GM13976 (cell line): ENCODE results near the gene SLC6A6.

Experiments used
- DNase-seq: peaks from one replicate; pipeline ENCODE4 v3.0.0; 2012; ENCODE audit warnings: low spot score
- in situ Hi-C: fragments of 300-500 bp; cut with MboI; formaldehyde crosslinking; loops from one replicate; pipeline ENCODE4 v1.12.0; 2022; ENCODE audit warnings: low sequenced_read_pairs, mixed read lengths, inconsistent platforms; ENCODE audit not compliant: unreplicated experiment
- TF ChIP-seq, protein P1 (sequence below): IDR thresholded peaks from 2 replicates; pipeline ENCODE4 v1.5.1; 2012; ENCODE audit warnings: borderline replicate concordance, mild to moderate bottlenecking; ENCODE audit not compliant: insufficient read depth; ENCODE audit errors: extremely low read depth, missing control alignments, control extremely low read depth

The SLC6A6 gene

DNA sequence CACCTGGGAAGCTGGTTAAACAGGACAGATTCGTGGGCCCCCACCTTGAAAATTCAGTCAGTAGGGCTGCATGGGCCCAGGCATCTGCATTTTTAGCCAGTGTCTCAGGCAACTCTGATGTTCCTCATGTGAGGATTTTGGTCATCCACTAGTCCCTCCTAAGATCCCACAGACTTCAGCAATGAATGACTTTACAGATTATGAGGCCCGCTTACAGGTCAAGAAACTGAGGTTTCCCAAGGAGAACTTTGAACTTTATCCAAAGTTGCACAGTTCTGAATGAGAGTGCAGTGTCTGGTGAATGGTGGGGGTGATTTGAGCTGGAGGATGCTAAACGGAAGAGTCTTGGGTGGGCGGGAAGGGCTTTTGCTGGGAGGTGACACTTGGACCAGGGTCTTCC, 27.2 kb downstream of the SLC6A6 start:
- DNase-seq, result no peak
- in situ Hi-C loops, result no loop called here
- TF ChIP-seq, protein P1, sequence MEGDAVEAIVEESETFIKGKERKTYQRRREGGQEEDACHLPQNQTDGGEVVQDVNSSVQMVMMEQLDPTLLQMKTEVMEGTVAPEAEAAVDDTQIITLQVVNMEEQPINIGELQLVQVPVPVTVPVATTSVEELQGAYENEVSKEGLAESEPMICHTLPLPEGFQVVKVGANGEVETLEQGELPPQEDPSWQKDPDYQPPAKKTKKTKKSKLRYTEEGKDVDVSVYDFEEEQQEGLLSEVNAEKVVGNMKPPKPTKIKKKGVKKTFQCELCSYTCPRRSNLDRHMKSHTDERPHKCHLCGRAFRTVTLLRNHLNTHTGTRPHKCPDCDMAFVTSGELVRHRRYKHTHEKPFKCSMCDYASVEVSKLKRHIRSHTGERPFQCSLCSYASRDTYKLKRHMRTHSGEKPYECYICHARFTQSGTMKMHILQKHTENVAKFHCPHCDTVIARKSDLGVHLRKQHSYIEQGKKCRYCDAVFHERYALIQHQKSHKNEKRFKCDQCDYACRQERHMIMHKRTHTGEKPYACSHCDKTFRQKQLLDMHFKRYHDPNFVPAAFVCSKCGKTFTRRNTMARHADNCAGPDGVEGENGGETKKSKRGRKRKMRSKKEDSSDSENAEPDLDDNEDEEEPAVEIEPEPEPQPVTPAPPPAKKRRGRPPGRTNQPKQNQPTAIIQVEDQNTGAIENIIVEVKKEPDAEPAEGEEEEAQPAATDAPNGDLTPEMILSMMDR, result no peak

DNA sequence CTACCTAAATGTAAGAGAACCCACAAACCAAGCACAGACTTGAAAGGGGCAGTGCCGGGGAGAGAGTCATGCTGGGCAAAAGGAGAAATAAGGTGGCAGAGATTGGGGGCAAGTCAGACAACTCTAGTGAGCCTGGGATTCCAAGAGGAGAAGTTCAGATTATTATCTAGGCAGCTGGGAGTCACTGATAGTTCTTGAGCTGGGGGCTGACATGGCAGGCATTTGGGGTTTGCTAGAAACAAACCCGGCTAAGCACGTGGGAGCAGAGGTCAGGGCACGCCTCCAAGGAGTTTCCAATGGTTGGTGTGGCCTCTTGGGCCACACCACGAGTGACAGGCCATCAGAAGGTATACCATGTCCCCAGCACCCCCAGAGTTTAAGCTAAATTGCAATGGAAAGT, 27.6 kb downstream of the SLC6A6 start:
- no peak for DNase-seq
- in situ Hi-C loops, result no loop called here
- TF ChIP-seq, protein P1, result no peak

DNA sequence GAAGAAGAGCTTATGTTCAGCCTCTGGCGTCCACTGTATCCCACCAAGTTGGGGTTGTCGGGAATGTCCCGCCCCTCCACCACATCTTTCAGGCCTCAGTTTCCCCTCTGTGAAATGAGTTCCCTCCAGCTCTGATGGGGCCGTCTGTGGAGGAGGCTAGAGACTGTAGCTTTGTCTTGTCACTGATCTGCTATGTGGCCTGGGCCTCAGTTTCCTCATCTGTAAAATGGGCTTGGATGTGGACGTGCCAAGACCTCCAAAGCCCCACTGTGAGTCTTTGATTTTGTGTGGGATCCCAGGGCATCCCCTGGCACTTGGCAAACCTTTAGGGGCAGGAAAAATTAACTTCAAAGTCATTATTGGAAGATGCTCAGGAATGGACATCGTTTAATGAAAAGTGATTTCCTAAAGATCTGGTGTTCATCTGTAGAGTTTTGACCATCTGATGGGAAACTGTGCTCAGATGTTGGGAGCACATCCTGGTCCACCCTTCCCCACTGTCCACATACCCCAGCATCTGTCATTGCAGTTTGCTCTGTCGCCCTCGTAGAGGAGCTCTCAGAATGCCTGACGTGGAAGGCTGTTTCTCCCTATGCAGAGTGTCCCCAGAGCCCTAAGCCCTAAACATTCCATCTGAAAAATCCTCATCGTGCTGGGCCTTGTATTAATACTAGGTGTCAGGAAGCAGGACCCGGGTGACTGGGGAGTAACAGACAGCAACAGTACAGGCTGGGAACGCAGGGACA, 28.5 kb downstream of the SLC6A6 start:
- TF ChIP-seq, protein P1, result peak; percentile 18
- in situ Hi-C loops, result no loop called here
- DNase-seq, result no peak

DNA sequence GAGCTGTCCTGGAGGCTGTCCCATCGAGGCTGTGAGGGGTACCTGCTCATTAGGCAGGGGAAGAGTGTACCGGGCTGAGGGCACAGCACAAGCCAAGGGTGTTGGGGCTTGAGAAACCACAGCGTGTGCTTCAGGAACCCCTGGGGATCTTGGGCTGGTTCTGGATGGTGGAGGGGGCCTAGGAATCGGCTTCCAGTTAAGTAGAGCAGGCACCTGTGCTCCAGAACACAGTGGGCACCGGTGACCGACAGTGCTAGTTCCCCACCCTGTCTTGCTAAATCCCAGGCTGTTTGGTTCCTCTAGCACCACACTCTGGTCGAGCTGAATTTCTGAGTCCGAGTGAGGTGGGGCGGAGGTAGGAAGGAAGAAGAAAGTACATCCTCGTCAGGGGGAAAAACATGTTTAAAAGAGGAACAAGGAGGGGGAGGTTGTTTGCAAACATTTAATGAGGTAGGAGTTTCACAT, 29.1 kb downstream of the SLC6A6 start:
- in situ Hi-C loops, result no loop called here
- peak; percentile 65 for DNase-seq
- TF ChIP-seq, protein P1, result peak; percentile 37

- DNase-seq, result peak; percentile 94
- TF ChIP-seq, protein P1, result no peak
- in situ Hi-C loops, result no loop called here
These were observed 29.8 kb downstream of the SLC6A6 start for GRCh38 chr3:14431917-14432834.

DNA sequence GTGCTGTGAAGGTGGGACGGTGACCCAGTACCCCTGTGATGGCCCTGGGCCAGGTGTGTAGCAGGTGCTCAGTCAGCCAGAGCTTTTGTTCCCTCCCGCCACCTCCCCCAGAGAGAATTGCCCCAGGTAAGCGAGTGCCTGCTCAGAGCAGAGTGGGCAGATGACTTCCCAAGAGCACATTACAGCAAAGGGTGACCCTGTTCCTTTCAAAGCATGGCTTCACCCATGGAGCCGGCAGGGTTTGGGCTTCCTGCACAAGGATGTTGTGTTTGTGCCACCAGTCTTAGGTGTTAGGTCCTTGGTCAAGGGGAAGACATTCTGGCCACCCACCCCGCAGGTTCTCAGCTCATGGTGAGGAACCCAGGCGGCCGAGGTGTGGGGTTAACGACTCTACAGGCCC, 30.7 kb downstream of the SLC6A6 start:
- in situ Hi-C loops, result no loop called here
- TF ChIP-seq, protein P1, result no peak
- no peak for DNase-seq
